Smooth muscle cell (in vitro differentiated cells): ENCODE data around the gene HTT. TPM values are rescaled to one million over a fixed set of nuclear protein-coding genes. Genes with fewer than 3 reads are reported as not detected.

Experiments used
- DNase-seq: peaks from one replicate; lab custom pipeline; 2025; ENCODE audit not compliant: unreplicated experiment; lab: John Stamatoyannopoulos, UW
- H2AFZ ChIP-seq: fragments of 200-600 bp; sonication (generic); 2 replicates; pipeline ENCODE4 v1.6.0; 2016; ENCODE audit warnings: antibody characterized with exemption, low read depth, mild to moderate bottlenecking
- H3F3A ChIP-seq: fragments of 200-600 bp; sonication (generic); 2 replicates; pipeline ENCODE4 v1.6.0; 2017; ENCODE audit warnings: antibody characterized with exemption, low read depth
- H3K27ac ChIP-seq: fragments of 200-600 bp; sonication (generic); 2 replicates; pipeline ENCODE4 v1.5.1; 2016; ENCODE audit warnings: low read depth, mild to moderate bottlenecking
- H3K27me3 ChIP-seq: fragments of 200-600 bp; sonication (generic); 2 replicates; pipeline ENCODE4 v1.6.1; 2016; ENCODE audit warnings: low read depth, mild to moderate bottlenecking
- H3K36me3 ChIP-seq: fragments of 200-600 bp; sonication (generic); 2 replicates; pipeline ENCODE4 v1.5.1; 2016; ENCODE audit warnings: low read depth
- H3K4me1 ChIP-seq: fragments of 200-600 bp; sonication (generic); 2 replicates; pipeline ENCODE4 v1.5.1; 2016; ENCODE audit warnings: low read depth
- H3K4me2 ChIP-seq: fragments of 200-600 bp; sonication (generic); 2 replicates; pipeline ENCODE4 v1.6.0; 2016; ENCODE audit warnings: mild to moderate bottlenecking
- H3K4me3 ChIP-seq: fragments of 200-600 bp; sonication (generic); 2 replicates; pipeline ENCODE4 v1.5.1; 2016; ENCODE audit warnings: mild to moderate bottlenecking
- H3K79me2 ChIP-seq: fragments of 200-600 bp; sonication (generic); 2 replicates; pipeline ENCODE4 v1.6.0; 2016; ENCODE audit warnings: low read depth, mild to moderate bottlenecking
- H3K9ac ChIP-seq: fragments of 200-600 bp; sonication (generic); 2 replicates; pipeline ENCODE4 v1.6.0; 2016; ENCODE audit warnings: low read depth
- H3K9me3 ChIP-seq: fragments of 200-600 bp; sonication (generic); replicated peaks from 2 replicates; pipeline ENCODE4 v1.5.1; 2016; ENCODE audit warnings: low read depth
- H4K20me1 ChIP-seq: fragments of 200-600 bp; sonication (generic); 2 replicates; pipeline ENCODE4 v1.6.0; 2016; ENCODE audit warnings: low read depth
- CTCF ChIP-seq: fragments of 200-600 bp; sonication (generic); IDR thresholded peaks from 2 replicates; pipeline ENCODE4 v1.5.1; 2017; ENCODE audit warnings: borderline replicate concordance, mild to moderate bottlenecking, antibody characterized with exemption; ENCODE audit not compliant: insufficient read depth, poor library complexity, severe bottlenecking
- whole genome bisulfite sequencing: methylation state at CpG from one replicate; pipeline ENCODE4 v1.1.7; 2016; ENCODE audit warnings: low lambda C conversion rate; 5-methylcytosine and 5-hydroxymethylcytosine counted together
- polyA plus RNA-seq: library from polyadenylated mRNA; unstranded; fragments of >200 nt; fragmentation: Nextera tagmentation; extraction: Ambion mirVana; gene quantifications from 2 replicates; pipeline ENCODE4 v1.2.1, GENCODE V29; 2016
- total RNA-seq: library from RNA; depleted of rRNA; stranded (reverse); fragments of >200 nt; gene quantifications from 2 replicates; pipeline ENCODE4 v1.2.3, GENCODE V29; 2014

The HTT gene
- total and polyA plus RNA-seq, 2 experiments from 2014 or later = 7.1 to 16.4 TPM

DNA sequence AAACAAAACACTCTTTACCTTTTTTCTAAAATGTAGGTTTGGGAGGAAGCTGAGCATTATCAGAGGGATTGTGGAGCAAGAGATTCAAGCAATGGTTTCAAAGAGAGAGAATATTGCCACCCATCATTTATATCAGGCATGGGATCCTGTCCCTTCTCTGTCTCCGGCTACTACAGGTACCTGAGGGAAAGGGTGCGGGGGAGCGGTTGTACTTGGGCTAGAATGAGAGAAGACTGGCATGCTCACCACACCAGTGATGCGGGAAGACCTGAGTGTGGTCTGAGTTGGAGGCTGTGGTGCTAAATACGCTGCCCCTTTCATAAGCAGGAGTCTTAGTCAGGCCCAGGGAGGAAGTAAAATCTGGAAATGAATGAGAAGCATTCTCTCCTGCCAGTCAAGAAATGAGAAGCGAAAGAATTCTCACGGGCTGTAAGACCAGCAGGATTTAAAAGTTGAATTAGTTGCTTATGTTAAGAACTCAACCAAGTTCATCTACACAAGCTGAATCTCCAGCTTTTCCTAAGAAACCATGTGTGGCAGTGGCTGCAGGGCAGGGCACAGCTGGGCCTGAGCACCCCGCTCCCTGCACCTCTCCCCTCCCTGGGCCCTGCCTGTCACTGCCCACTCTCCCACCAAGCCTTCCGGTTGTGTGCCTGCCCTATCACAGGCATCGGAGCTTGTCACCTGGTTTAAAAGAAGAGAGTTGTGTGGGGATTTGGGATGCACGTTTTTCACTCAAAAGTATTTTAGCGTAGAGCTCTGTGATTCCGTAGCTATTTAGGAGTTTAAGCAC is 149.7 kb downstream of the HTT start:
- DNase-seq = no peak
- 96% methylated on average over 13 of the region's 13 CpGs for WGBS
- TF ChIP-seq CTCF = no peak

GRCh38 chr4:3225071-3225850 is 150.8 kb downstream of the HTT start:
- TF ChIP-seq CTCF = no peak
- DNase-seq = no peak
- Histone ChIP-seq H3K4me1 (no peaks in the 10 kb centered on the region), H3K79me2 (no peaks in the 10 kb centered on the region), H2AFZ (no peak overlapping the region), H3F3A (no peaks in the 10 kb centered on the region), H3K4me3 (no peak overlapping the region), H3K27ac (no peak overlapping the region), H3K4me2 (no peak overlapping the region), H3K36me3 (peaks cover 6% of the 10 kb centered on the region), H3K9ac (no peak overlapping the region), H4K20me1 (no peaks in the 10 kb centered on the region), H3K27me3 (no peaks in the 10 kb centered on the region), H3K9me3 (no peaks in the 10 kb centered on the region)
- WGBS = 98% methylated on average over 20 of the region's 22 CpGs

More for the DNA sequence above, 149.7 kb downstream of the HTT start:
- no peaks in the 10 kb centered on the region for H3K4me1 ChIP-seq
- H3K36me3 ChIP-seq = peaks cover 6% of the 10 kb centered on the region
- H3K9ac ChIP-seq = no peak overlapping the region
- H3F3A ChIP-seq = no peaks in the 10 kb centered on the region
- no peaks in the 10 kb centered on the region for H3K79me2 ChIP-seq
- no peaks in the 10 kb centered on the region for H3K9me3 ChIP-seq
- no peaks in the 10 kb centered on the region for H4K20me1 ChIP-seq
- H3K4me2 ChIP-seq = no peak overlapping the region
- H3K27me3 ChIP-seq = no peaks in the 10 kb centered on the region
- no peak overlapping the region for H3K27ac ChIP-seq
- H2AFZ ChIP-seq = no peak overlapping the region
- H3K4me3 ChIP-seq = no peak overlapping the region

GRCh38 chr4:3225936-3226335 is 151.5 kb downstream of the HTT start:
- Histone ChIP-seq H3K4me1 (no peaks in the 10 kb centered on the region), H3K4me2 (no peak overlapping the region), H3F3A (no peaks in the 10 kb centered on the region), H3K9me3 (no peaks in the 10 kb centered on the region), H3K27me3 (no peaks in the 10 kb centered on the region), H2AFZ (no peak overlapping the region), H3K79me2 (no peaks in the 10 kb centered on the region), H3K4me3 (no peak overlapping the region), H3K27ac (no peak overlapping the region), H3K9ac (no peak overlapping the region), H3K36me3 (peaks cover 6% of the 10 kb centered on the region), H4K20me1 (no peaks in the 10 kb centered on the region)
- DNase-seq = no peak
- WGBS = 97% methylated on average over 9 of the region's 9 CpGs
- no peak for TF ChIP-seq CTCF
